Measurements from ENCODE around the gene G6PC2.
"Not testable (repeated sequence)": the region's sequence is repeated elsewhere in the genome, so short reads cannot be mapped to it uniquely, and the experiment has no call there.

G6PC2 gene

DNA sequence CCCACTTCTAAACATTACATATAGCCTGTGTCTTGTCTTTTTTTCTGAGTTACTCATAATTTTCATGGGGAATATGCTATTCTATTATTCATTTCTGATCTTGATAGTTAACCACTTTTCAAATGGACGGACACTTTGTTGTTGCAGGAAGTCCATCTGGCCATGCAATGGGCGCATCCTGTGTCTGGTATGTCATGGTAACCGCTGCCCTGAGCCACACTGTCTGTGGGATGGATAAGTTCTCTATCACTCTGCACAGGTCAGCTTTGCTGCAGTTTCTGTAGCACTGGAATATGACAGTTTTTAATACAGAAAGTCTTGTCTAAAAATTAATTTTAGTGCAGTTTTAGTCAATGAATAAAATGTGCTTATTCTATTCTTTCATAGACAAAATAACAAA lies 3.3 kb downstream of the G6PC2 start:
- no peak for DNase-seq (ENCODE audit: low read depth, low spot score)

DNA sequence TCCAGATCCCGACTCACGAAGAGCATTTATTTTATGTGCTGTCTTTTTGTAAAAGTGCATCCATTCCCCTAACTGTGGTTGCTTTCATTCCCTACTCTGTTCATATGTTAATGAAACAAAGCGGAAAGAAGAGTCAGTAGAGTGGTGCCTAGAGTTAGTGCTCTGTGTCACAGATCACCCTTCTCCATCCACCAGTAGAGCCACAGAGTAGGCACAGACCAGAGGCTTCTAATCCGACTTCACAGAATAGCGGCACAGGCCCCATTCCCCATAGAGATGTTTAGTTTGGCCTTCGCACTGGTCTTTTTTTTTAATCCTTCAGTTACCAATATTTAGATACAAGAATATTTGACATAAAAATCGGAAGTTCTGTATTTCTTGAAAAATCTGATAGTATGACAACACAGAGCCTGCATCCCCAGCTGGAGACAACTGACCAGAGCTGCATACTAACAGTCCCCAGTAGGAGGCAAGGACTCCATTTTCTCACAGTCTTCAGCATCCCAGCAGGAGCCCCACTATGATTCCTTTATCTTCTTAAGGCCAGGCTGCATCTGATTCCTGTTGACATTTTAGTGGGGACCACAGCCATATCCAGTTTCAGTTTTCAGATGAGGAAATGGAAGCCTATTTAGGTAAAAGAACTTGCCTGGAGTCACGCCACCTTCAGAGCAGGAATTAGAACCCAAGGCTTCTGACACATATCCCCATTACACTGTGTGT lies 7.0 kb downstream of the G6PC2 start:
- DNase-seq (ENCODE audit: low read depth, low spot score): no peak

DNA sequence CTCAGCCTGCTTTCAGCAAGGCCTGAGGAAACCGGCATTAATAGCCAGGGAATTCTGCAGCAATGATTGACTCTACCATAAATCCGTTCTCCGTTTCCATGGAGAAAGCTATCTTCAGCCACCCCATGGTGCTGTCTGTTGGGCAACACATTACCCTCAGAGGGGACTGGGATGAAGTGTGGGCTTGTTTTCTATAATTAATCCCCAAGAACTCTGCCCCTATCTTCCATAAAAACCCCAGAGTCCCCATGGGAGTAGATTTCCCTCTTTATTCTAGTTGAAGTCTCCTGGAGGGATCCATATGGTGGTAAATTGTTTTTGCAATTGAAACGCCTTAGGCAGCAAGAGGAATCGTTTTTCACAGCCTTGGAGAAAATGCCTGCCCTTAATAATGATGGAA lies 9.2 kb downstream of the G6PC2 start:
- DNase-seq (ENCODE audit: low read depth, low spot score): no peak

DNA sequence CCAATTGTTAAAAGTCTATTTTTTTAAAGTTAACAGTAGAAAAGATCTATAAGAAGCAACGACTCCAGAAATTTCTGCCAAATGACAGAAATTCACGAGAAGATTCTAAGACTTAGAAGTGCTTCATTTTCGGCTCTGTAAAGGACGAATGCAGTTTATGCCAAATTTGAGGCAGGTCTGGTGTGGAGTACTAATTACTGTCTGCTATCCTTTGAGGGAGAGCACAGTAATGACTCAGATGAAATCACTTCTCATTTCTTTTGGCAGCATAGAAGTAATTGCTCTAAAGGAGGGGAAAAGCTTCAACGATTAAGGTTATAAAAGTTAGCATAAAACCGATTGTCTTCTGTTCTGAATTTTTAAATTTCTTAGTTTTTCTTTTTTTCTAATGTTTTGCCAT lies 11.4 kb downstream of the G6PC2 start:
- DNase-seq (ENCODE audit: low read depth, low spot score): no peak

DNA sequence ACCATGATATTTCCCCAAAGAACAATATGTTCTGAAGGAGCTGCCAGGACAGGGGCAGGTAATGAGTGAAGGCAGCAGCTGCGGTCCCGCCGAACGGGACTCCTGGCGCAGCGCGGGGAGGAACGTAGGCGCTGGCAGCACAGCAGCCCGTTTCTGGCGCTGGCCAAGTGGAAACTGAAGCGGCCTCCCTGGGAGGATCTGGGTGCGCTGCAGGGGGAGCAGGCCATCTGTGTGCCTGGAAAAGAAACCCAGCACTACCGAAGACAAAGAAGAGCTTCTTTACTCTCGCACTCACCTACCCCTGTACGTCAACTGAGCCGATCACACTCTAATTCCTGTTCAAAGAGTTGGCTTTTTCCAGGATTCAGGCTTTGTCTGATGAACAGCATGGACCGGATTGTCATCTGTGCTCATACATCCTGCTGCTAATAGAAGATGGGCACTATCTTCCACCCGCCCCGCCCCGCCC lies 11.8 kb downstream of the G6PC2 start:
- DNase-seq (ENCODE audit: low read depth, low spot score): no peak

DNA sequence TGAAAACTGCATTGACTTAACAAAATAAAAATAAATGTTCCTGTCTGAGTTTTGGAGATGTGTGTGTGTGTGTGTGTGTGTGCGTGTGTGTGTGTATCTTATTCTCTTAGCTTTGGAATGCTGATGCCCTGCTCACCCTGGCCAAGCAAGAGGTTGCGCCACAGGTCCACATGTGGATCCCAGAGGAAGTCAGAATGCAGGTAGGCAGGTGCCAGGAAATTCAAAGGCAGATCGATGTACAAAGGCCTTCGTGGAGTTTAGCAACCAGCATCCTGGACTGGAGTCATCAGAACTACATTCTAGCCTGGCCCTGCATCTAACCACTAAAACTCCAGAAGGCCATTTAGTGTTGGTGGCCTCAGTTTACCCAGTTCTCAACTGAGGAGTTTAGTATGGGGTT lies 12.4 kb downstream of the G6PC2 start:
- DNase-seq (ENCODE audit: low read depth, low spot score): no peak

DNA sequence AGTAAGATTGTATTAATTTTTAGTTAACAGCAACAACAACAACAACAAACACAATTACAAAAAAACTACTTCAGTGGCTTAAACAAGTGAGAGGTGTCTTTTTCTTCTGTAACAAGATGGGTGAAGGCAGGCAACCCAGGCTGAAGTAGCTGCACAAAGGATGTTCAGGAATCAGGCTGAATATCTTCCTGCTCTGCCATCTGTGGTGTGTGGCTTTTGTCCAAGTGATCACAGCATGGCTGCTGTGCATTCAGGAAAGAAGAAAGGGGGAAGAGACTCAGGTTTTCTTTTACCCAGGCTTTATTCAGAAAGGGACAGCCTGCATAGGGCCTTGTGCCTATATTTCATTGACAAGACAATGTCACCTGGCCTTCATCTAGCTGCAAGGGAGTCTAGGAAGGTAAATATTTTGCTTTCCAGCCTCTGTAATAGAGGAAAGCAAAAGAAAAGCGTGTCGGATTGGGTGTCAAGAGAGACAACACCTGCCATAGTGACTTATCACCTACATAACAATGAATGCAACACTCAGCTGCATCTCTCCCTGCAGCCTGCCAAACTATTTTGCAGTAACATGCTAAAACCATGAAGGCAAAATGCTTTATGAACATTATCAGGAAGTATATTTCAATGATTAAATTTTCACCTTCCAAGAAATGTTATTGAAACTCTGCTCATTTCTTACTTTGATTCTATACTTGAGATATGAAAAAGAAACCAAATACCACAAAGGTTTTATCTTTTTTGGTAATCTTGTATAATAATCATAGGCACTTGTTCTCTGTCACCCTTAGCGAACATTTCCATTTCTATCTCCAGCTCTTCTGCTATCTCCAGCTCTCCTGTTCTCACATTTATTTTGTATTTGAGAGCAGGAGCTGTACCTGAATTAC lies 14.6 kb downstream of the G6PC2 start:
- DNase-seq (ENCODE audit: low read depth, low spot score): no peak

DNA sequence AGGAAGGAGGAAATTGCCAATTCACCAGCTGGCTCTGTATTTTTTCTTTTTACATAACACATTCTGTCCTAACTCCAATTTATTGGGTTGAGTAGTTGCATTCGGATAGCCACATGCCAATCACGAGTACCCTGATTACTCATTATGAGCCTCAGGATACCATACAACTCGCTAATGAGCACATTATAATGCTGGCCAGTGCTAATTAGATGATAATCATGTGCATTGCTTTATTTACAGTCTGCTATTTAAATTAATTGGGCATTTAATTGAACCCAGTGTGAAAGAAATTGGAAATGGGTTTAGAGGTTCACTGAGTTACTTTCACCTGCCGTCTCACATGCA lies 15.2 kb downstream of the G6PC2 start:
- DNase-seq (ENCODE audit: low read depth, low spot score): no peak

DNA sequence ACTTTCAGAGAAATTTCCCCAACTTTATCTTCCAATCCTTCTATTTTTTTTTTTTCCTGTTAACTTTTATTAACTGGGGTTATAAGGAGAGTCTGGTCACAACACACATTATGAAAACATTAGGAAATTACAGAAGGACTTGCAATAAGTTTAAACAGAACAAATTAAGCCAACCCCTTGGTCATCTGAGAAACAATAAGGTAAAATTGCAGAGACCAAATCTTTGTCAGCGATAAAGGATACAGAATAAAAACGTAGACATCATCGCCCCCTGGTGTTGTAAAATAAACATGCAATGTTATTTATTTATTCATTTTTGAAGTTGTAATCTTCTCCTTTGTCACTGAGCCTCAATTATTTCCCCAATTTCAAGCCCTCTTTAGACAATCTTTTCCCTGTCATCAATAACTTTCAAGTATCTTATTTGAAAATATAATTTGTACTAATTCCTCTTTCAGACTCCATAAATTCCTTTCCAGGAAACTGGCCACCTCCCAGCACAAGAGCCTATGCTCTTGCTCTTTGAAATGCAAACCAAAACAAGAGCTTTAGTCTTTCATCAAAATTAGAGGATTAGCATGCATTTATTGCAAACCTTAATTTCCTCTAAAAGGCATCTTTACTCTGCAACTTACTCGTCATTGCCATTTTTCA lies 19.5 kb downstream of the G6PC2 start:
- DNase-seq (ENCODE audit: low read depth, low spot score): no peak

DNA sequence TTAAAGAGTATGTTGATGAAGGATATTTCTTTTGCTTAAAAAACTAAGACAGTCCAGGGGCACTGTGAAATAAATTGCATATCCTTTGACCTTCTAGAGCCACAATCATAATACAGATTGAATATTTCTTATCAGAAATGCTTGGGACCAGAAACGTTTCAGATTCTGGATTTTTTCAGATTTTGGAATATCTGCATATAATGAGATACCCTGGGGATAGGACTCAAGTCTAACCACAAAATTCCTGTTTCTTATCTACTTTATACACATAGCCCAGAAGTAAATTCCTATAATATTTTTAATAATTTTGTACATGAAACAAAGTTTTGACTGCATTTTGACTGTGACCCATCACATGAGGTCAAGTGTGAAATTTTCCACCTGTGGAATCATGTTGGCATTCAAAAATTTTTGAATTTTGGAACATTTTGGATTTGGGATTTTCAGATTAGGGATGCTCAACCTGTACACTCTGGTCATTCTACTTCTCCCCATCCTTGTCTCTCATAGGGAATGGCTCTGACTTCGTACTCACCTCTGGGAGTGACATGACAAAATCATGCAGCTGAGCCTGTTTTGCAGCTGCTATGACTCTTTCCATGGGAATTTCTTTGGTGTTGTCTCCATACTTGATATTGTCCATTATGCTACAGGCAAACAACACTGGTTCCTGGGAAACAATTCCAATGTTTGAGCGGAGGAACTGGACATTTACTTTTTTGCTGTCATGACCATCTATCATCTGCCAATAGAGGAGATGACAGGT lies 25.7 kb downstream of the G6PC2 start:
- DNase-seq (ENCODE audit: low read depth, low spot score): no peak

DNA sequence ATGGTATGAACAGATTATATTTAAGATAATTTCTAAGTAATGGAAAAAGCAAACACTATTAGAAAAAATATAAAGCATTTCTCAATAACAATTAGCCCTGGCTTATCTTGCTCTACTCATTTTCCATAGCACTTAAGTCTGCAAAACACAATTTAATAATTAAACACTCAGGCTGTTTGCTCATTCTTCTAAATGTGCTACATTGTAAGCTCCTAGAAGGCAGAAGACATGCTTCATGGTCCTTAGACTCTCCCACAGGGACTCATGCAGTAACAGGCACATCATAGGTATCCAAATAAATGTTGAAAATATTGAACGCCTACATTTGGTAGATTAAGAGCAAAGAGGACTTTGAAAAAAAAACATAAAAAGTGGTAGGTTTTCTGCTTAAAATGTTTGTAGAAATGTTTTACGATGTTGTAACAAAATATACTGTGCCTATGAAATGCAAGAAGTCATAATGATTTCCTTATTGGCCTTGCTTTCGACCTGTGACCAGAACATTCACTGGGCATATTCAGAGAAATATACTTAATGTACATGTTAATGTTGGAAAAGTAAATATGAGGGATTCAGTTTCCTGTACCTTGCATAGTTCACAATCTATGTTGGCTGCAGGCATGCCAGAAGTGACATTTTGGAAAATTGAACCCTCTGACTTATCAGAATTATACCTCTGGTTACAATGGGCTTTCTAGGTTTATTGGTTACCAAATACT lies 27.2 kb downstream of the G6PC2 start:
- no peak for DNase-seq (ENCODE audit: low read depth, low spot score)

DNA sequence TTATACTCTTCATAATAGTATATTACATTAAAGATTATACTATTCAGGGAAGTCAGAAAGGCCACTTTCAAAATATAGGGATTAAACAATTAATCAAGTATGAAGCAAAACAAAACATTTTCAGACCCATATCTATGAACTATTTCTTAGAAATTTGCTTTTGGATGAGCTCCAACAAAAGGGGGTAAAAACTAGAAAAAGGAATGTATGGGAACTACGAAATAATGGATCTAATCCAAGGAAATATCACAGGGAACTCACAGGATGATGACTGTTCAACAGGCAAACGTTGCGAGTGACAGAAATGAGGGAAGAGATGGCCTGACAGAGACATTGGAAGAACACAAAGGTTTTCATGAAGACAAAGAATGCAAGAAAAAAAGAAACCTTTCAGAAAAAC lies 27.9 kb downstream of the G6PC2 start:
- no peak for DNase-seq (ENCODE audit: low read depth, low spot score)

DNA sequence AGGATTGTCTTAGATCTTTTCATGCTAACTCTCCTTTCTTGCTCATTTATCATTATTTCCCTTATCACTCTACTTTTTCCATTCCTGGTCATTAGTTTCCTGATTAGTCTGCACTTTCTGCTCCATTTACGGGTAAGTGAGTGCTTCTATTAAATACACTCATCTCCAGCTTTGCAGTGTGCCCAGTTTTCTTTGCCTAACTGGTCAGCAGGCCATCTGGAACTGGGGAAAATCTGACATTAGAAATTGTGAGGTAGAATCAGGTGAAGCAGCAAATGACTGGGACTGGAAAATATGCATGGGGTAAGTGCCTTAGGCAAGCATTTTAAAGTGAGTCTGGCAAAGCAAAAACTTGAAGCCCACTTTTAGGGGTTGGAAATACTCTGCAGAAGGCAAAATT lies 29.2 kb downstream of the G6PC2 start:
- DNase-seq (ENCODE audit: low read depth, low spot score): no peak

DNA sequence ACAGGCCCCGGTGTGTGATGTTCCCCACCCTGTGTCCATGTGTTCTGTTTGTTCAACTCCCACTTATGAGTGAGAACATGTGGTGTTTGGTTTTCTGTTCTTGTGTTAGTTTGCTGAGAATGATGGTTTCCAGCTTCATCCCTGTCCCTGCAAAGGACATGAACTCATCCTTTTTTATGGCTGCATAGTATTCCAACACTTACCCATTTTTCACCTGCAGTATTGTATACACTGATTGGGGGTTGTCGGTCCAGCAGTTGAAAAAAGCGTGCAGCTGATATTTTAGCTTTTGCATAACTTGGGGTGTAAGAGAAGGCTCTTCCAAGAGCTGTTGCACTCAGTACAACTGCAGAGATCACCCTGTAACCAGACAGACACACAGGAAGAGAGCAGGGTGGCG lies 31.1 kb downstream of the G6PC2 start:
- DNase-seq (ENCODE audit: low read depth, low spot score): not testable (repeated sequence)

DNA sequence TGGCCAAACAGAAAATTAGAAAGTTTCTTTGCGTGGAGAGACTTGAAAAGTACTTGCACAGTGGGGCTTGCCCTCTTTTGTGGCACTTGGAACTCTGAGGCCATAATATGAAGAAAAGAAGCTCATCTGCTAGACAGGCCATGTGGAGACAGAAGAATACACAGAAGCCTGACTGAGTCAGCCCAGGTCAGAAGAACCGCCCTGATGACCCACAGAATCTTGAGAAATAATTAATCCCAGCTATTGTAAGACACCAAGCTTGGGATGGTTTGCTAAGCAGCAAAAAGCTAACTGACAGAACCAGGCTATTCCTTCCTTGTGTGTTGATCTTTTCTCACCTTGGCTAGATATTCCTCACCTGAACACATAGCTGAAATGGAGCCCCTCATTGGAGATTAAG lies 33.7 kb downstream of the G6PC2 start:
- DNase-seq (ENCODE audit: low read depth, low spot score): no peak

DNA sequence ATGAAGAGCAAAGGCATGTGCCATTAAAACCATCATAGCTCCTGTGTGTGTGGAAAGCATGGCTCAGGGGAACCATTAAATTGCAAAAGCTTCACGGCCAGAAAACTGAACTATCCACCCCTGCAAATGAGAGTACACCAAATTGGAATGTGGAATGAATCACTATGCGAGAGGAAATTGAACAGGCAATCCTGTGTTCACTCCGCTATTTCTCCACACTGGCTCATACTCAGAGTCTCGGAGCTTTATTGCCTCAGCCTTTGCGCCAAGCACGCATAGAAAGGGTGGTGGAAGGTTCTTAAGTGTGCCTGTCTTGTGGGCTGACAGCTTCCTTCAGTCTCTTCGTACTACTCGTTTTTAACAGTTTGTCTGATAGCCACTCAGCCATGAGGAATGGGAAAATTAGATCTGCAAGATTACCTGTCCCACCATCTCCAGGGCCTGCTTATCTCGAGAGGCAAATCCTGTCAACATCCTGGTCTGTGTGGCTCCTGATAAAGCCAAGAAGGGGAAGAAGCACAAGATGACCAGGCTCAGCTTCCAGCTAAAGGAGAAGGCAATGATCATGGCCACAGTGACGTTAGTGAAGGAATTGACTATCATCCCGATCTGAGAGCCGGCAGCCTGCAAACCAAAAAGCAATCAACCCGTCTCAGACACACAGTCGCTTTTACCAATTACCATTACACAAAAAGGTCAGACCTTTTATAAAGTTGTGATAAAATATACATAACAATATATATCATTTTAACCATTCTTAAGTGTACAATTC lies 34.9 kb downstream of the G6PC2 start:
- DNase-seq (ENCODE audit: low read depth, low spot score): no peak

DNA sequence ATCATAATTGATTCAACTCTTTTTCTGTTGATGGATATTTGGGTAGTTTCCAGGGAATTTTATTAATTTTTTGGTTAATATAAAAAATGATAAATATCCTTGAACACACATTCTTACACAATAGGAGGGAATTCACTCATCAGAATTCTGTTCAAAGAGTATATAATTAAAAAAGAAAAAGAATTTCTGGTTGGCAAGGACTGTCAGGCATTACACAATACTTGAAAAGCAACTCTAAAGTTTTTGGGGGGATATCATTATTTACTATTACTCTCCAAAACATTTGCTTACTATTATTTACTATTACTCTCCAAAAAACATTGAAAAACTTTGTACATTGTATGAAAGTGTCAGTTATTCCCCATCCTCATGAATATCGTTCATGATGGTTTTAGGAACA lies 38.0 kb downstream of the G6PC2 start:
- no peak for DNase-seq (ENCODE audit: low read depth, low spot score)

DNA sequence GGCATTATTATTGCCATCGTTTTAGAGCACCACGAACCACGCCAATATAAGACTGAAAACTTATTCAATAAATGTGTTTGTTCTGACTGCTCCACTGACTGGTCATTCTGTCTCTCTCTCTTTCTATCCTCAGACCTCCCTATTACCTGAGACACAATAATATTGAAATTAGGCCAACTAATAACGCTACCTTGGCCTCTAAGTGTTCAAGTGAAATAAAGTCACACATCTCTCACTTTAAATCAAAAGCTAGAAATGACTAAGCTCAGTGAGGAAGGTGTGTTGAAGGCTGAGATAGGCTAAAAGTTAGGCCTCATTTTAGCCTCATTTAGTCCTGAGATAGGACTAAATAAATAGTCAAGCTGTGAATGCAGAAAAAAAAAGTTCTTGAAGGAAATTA lies 38.8 kb downstream of the G6PC2 start:
- DNase-seq (ENCODE audit: low read depth, low spot score): no peak

DNA sequence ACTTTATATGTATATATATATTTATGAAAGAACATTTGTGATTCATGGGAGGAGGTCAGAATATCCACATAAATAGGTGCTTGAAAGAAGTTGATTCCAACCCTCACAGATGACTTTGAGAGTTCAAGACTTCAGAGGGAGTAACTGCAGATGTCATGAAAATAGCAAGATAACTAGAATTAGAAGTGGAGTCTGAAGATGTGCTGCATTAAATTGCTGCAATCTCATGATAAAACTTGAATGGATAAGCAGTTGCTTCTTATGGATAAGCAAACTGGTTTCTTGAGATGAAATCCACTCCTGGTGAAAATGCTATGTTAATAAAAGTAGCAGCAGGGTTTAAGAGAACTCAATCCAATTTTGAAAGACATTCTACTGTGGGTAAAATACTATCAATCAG lies 40.2 kb downstream of the G6PC2 start:
- DNase-seq (ENCODE audit: low read depth, low spot score): no peak

DNA sequence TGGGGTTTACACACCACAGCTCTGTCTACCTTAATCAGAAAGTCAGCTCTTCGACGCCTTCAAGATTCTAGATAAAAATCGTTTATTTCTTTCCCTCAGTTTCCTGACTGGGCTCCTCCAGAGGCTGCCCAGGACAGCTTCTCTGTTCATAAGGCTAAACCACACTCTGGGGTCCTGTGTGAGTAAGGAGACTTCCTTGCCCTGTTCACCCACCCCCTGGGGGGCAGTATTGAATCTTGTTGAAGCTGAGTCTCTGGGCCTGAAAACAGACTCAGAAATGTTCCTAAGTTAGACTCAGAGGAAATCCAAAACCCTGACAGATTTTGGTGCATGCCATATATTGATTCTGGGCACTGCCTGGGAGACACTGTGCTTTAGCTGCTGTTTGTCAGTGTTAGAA lies 43.0 kb downstream of the G6PC2 start:
- DNase-seq (ENCODE audit: low read depth, low spot score): no peak

Data from activated naive CD8-positive, alpha-beta T cell treated with anti-CD3 and anti-CD28 coated beads, Interleukin-2, amount 50 U/mL, for 16 hours (primary cell).